ENCODE measurements around the gene BTBD9.

DNA sequence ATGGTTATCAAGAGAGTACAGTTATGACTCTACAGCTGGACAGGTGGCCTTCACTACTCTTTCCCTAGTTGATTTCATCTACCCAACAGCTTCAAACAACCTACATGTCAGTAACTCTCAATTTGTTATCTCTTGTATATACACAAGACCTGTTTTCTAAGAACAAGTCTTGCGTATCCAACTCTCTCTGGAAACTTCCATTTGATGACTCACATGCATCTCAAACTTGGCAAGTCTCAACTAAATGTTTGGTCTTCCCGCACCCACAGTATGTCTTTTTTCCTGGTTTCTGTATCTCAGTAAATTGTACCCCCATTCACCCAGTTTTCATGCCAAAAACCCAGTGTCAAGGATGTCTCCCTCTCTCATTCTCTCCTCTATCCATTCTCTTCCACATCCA, 97.7 kb downstream of the BTBD9 start:
- TF ChIP-seq, protein P1, sequence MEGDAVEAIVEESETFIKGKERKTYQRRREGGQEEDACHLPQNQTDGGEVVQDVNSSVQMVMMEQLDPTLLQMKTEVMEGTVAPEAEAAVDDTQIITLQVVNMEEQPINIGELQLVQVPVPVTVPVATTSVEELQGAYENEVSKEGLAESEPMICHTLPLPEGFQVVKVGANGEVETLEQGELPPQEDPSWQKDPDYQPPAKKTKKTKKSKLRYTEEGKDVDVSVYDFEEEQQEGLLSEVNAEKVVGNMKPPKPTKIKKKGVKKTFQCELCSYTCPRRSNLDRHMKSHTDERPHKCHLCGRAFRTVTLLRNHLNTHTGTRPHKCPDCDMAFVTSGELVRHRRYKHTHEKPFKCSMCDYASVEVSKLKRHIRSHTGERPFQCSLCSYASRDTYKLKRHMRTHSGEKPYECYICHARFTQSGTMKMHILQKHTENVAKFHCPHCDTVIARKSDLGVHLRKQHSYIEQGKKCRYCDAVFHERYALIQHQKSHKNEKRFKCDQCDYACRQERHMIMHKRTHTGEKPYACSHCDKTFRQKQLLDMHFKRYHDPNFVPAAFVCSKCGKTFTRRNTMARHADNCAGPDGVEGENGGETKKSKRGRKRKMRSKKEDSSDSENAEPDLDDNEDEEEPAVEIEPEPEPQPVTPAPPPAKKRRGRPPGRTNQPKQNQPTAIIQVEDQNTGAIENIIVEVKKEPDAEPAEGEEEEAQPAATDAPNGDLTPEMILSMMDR (IDR thresholded peaks at IDR 0.05 in 8 of 11, conservative IDR thresholded peaks at IDR 0.05 in 3 of 11), result no peak
- no peak for TF ChIP-seq POLR2A (IDR thresholded peaks at IDR 0.05)
- no peak for TF ChIP-seq POLR2AphosphoS5 (IDR thresholded peaks at IDR 0.05)
